ENCODE results near the gene HDAC2.
"Not testable (repeated sequence)": the region's sequence is repeated elsewhere in the genome, so short reads cannot be mapped to it uniquely, and the experiment has no call there.

Gene HDAC2

DNA sequence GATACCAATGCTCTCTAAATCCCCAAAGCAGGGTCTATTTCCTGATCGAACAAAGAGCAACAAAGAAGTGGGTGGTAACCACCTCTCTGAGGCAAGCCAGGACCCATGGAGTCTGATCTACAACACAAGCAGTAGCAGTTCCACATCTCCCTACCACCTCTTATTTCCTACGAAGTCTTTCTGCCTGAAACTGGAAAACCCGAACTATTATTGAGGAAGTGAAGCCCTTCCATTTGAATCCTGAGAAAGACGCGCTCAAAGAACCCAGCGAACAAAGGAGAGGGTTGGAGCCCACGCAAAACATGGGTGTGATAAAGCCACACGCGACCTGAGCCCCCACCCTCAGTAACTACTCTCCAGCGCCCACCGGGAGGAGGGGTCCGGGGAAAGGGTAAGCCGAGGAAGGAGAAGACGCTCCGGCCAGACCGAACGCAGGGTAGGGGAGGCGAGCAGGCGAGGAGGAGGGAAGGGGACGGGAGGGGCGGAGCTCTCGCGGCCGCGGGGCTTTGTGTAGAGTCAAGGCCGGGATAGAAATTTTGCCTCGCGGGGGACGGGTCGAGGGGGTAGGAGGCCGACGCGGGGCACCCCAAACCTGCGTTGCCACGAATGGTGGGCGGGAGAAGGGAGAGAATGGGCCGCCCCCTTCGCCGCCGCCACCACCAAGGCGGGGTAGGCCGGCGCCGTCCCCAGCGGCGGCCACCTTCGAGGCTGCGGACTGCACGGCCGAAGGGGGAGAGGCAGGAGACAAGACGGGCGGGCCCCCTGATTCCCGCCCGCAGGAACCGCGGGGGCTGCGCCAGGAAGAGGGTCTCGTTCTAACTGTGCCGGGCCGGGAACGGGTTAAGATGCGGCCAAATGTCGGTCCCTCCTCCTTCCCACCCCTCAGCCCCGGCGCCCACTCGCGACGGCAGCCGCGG lies 802 bp downstream of the HDAC2 start:
- peak; percentile 54 for DNase-seq

DNA sequence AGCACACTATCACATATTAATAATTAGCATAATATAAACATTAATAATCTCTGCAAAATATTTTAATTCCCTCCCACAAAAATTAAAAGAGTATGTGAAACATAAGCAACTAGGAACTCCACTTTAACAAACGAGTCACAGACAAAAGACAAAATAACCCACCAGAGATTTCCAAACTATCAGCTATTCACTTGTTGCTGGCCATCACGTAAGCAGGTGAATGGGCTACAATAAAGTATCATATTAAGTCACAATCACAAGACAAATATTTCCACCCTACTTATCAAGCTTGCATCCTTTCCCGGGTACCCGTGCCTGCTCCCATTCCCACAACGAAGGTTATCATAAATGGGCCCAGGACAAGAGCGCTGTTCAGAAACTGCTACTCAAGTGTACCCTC lies 2.5 kb downstream of the HDAC2 start:
- DNase-seq, result no peak

DNA sequence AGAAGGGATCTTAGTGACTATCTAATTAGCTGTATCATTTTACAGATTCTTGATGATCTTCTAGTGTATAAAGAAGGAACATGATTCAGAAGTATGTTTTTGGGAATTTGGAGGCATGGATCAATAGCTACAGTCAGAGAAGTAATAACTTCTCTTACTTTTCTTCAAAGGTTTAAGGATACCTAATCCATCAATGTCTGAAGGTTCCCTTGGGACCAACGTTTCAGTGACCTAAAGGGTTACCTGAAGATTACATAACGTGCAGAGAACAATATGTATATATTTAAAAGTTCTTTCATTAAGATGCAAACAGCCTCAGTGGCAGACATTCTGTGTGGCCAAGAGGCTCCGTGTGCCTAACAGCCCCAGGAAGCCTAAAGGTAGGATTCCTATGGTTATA lies 3.2 kb downstream of the HDAC2 start:
- no peak for DNase-seq

DNA sequence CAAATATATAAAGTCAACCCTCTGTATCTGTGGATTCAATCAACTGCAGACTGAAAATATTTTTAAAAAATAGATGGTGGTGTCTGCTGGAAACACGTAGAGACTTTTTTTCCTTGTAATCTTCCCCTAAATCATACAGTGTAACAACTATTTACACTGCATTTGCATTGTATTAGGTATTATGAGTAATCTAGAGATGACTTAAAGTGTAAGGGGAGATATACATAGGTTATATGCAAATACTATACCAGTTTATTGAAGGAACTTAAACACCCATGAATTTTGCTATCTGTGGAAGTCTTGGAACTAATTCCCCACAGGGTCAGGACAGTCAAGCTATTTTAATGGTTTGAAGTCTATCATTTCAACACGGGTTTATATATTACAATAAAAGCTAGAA lies 10.2 kb downstream of the HDAC2 start:
- no peak for DNase-seq

DNA sequence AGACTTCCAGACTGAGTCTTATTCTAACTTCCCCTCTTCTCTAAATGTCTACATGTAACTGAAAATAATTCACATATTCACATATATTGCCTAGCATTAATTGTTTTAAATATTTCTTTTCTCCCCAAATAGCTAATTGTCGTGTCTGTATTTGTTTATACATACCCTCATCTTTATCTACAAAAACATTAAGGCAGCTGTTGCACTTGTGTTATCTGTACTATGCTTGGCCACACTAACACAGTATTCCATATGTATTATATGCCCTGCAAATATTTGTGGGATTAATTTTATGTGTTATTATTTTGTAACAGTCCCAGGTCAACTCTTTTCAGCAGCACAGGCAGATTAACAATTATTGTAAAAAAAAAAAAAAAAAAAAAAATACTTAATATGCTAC lies 11.7 kb downstream of the HDAC2 start:
- DNase-seq, result no peak

DNA sequence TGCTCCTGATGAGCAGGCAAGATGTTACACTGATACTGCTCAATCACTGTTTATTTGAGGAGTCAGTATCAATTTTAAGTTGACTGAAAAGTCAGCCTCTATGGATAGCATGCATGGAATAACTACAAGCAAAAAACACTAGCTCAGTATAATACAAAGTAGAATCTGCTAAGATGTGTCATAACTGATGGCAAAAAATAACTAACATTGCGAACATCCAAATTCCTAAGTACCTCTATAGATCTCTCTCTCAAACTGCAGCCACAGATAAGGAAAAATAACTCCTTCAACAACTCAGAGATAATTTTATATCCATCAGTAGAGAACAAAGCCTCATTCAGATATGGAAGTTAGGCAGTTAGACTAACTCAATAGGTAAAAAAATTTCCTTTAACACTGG lies 16.3 kb downstream of the HDAC2 start:
- no peak for DNase-seq

DNA sequence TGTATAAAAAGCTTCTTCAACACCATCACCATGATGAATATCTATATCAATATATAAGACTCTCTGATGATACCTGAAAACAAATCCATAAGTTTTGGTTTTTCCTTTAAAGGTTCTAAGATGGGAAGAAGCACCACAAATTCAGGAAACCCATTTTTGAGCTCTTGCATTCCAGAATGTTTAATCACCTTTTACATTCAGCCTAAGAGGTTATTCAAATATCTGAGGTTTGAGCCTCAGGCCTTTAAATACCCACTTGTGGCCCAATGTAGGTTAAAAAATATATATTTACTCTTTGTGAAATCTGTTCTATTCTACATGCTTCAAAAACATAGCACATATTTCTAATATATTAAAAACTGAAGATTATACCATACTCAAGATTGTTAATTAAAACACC lies 17.6 kb downstream of the HDAC2 start:
- no peak for DNase-seq

DNA sequence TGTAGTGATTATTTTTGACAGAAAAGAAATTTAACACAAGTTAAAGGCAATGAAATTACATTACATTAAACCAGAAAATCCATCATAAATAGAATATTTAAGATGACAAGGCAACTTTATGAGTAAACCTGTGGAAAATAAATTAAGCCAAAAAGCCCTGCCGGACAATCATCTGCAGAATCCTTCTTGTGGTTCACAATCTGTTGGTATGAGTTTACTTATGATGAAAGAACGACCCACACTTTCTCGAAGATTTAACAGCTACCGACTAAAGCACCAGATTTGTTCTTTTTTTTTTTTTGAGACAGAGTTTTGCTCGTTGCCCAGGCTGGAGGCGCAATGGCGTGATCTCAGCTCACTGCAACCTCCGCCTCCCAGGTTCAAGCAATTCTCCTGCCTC lies 21.4 kb downstream of the HDAC2 start:
- no peak for DNase-seq

DNA sequence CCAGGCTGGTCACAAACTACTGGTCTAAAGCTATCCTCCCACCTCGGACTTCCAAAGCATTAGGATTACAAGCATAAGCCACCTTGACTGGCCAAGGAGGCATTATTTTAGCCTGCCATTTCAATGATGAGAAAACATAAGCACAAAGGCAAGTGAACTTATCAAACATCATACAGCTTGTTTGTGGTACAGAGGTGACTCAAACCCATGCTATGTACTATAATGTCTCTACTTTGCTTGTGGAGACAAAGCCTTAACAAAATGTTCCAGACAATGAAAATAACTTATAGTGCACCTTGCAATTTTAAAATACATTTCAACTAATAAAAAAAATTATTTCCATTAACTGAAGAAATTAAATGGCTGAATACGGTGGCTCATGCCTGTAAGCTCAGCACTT lies 26.2 kb downstream of the HDAC2 start:
- no peak for DNase-seq

DNA sequence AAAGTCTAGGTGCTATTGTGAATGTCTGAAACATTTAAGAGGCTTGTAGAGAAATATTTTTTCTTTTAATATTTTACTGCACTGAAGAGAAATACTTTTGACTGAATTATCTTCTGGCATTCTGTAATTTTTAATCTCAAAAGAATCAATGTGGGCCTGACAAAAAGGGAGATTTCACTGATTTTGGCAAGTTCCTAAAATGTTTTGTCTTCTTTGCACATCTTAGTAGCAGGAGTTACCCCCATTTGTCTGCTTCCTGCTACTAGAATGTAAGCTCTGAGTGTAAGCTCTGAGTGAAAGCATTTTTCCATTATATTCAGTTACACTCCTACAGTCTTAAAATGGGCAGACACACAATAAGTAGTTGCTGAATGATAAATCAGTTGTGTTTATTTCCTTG lies 31.1 kb downstream of the HDAC2 start:
- no peak for DNase-seq

DNA sequence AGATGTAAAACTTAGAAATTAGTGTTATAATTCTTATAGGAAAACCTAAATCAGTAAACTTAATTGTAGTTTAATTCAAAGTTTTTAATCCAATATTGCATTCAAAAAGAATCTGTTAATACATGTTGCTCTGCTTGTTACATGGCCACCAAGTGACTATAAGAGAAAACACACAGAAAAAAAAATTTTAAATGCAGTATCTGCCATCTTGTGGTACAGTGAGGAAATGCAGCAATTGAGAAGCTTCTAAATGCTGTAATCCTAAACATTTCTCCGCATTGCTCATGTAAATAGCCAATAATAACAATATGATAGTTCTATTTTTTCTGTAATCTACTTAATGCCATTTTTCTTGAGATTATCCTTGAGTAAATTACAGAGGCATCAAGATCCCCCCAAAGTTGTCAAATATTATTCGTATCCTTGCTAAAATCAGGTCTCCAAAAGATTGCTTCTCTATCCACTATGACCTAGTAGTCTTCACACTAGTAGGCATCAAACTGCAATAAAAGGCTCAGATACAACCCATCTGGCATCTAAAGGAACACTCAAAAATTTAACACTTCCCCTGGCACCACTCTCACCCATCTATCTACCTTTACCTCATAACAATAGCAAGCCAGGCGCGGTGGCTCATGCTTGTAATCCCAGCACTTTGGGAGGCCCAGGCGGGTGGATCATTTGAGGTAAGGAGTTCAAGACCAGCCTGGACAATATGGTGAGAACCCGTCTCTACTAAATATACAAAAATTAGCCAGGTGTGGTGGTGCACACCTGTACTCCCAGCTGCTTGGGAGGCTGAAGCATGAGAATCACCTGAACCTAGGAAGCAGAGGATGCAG lies 34.6 kb downstream of the HDAC2 start:
- DNase-seq, result peak; percentile 57

DNA sequence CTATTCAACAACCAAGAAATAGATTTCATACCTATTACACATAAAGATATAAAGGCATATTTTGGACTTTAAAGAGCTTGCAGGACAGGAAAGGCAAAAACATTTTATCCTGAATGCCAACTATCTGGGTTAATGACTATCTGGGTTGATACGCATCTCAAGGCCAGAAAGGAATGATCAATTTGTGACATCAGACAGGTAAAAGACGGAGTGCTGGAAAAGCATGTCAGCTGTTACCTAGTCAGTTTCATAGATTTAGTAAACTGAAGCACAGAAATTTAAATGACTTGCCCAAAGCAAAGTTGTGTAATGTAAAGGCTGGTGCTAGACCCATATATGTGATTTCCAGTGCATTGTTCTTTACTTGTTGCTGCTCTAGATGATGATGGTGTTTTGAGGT lies 36.8 kb downstream of the HDAC2 start:
- DNase-seq, result no peak

DNA sequence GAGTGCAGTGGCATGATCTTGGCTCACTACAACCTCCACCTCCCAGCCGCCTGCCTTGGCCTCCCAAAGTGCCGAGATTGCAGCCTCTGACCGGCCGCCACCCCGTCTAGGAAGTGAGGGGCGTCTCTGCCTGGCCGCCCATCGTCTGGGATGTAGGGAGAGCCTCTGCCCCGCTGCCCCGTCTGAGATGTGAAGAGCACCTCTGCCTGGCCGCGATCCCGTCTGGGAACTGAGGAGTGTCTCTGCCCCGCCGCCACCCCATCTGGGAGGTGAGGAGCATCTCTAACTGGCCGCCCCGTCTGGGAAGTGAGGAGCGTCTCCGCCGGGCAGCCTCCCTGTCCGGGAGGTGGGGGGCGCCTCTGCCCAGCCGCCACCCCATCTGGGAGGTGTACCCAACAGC lies 39.0 kb downstream of the HDAC2 start:
- DNase-seq, result not testable (repeated sequence)

DNA sequence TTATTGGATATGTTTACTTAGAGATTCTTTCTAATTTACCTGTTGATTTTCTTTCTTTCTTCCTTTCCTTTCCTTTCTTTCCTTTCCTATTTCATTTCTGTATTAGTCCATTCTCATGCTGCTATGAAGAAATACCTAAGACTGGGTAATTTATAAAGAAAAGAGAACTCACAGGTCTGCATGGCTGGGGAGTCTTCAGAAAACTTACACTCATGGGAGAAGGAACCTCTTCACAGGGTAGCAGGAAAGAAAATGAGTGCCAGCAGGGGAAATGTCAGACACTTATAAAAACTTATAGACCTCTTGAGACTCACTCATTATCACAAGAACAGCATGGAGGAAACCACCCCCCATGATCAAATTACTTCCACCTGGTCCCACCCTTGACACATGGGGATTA lies 40.8 kb downstream of the HDAC2 start:
- DNase-seq, result no peak

DNA sequence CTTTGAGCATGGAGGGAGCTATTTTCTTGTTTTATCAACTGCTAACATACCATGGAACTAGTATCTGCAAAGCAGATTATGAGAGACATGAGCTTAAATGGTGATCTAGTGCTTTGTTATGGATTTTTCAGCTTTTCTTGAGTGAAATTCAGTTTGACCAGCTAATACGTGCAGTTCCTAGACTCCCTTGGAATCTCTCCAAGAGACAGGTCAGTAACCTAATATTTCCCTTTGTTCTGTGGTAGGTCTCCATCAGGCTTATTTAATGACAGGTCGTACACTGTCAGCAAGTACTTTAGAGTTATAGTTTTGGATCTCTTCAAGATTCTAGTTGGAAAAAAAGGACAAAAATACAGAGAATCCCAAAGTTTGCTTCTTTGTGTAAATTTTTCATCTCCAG lies 43.9 kb downstream of the HDAC2 start:
- DNase-seq, result no peak

DNA sequence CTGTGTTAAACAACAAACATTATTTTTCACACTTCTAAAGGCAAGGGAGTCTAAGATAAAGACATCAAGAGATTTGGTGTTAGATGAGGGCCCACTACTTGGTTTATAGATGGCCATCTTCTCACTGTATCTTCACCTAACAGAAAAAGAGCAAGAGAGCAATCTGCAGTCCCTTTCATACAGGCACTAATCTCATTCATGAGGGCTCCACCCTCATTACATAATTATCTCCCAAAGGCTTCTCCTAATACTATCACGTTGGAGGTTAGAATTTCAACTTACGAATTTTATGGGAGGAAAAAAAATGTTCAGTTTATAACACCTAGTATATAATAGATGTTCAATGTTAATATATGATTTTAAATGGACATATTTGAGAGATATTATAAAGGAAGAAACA lies 45.6 kb downstream of the HDAC2 start:
- DNase-seq, result no peak

DNA sequence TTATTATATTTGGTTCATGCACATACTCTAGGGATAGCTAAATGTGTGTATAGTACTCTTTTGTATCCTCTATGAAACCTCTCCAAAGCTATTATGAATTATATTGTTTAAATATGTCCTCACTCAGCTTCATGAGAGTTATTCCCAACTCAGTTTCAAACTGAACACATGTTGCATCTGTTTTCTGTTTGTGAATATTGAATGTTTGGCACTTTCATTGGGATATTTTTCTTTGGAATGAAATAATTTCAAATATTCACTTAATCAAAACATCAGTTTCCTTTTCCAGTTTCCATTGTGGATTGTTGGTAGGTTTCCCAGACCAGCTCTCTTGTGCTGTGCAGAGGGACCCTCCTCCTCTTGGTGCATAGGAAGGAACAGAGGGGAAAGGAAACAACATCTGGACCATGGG lies 46.6 kb downstream of the HDAC2 start:
- no peak for DNase-seq

DNA sequence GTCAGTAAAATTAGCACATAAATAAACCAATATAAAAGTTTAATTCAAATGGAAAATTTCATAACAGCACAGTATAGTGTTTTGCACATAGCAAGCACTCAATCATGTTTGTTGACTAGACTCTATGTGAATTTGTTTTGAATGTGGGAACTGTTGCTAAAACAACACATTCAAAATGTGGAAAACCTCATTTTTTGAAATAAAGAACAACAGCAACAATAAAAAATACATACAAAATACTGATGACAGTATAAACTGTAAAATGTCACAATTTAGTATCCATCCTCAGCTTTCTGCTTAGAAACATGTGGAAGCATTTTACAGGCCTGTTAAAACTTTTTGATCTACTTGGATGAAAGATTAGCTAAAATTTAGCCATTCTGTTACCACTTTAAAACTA lies 47.4 kb downstream of the HDAC2 start:
- no peak for DNase-seq

DNA sequence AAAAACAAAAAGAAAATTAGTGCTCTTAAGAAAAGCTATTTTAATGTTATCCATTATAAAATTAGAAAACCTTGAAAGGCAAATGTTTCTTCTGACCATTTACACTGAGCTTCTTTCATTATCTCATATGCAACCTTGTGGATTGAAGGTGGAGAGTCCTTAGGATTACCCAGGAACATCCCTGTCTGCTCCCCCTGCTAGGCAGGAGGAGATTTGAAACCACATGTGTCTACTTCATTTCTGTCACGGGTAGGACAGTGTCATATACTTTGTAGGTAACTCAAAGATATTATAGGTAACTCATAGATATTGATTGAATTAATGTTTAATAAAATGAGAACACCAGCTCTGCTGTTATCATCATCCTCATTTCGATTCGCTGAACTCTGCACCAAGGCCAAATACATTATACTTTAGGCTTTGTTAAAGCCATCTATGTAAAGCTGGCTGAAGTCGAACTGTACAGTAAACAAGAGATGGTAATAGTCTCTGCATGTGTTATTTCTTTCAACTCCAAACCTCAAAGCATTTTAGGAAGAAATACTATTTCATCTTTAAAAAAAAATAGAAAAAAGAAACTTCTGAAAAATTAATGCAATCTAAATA lies 49.5 kb downstream of the HDAC2 start:
- no peak for DNase-seq

DNA sequence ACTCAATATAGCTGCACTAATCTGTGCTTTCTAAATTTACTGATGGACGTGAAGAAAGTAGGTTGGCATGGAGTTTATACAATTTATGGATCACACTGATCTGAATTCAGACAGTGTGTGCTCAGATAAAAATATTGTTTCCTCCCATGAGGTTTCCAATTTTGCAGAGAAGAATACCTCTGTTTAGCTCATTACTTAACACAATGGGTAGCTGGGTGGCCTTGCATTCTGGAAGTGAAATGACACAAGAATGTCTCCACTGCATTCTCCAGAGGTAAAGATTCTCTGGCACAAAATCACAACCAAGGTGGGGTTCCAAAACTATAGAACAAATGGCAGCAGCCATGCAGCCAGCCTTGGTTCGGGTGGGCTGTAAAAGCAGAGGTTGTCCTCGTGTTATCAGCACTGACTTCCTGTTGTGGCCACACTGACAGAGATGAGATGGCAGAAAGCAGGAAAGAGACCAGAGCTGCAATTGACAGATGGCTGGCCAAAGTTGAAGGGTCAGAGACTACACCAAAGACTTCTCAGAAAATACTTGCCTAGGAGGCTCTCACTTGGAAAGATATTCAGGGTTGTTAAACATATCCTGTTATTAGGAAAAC lies 50.2 kb downstream of the HDAC2 start:
- no peak for DNase-seq

DNA sequence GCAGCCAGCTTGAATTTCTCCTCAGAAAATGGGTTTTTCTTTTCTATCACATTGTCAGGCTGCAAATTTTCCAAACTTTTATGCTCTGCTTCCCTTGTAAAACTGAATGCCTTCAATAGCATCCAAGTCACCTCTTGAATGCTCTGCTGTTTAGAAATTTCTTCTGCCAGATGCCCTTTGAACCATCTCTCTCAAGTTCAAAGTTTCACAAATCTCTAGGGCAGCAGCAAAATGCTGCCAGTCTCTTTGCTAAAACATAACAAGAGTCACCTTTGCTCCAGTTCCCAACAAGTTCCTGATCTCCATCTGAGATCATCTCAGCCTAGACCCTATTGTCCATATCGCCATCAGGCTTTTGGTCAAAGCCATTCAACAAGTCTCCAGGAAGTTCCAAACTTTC lies 60.7 kb downstream of the HDAC2 start:
- DNase-seq, result not testable (repeated sequence)

DNA sequence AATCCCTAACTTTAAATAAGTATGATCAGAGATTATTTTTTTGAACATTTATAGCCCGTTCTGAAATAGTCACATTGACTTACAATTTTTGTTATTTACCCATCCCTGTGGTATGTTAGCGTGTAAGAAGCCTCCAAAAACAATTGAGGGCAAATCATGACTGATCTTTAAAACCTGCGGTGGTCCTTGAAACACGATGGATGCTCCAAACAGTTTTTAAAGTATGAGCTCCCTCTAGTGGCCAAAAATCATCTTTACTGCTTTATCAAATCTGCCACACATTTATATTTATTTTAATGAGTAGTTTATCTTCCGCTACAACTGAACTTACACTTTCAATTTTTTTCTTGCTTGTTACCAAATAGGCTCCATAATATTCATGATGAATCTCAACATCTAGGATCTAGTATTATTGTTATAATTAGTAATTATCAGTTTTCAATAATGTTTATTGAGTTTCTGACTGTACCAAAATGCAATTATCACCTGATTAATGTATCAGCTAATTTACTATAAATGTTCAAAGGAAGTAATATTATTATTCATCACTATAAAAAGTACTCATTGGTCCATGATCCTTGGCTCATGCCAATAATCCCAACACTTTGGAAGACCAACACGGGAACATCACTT lies 61.6 kb downstream of the HDAC2 start:
- DNase-seq, result peak; percentile 56

DNA sequence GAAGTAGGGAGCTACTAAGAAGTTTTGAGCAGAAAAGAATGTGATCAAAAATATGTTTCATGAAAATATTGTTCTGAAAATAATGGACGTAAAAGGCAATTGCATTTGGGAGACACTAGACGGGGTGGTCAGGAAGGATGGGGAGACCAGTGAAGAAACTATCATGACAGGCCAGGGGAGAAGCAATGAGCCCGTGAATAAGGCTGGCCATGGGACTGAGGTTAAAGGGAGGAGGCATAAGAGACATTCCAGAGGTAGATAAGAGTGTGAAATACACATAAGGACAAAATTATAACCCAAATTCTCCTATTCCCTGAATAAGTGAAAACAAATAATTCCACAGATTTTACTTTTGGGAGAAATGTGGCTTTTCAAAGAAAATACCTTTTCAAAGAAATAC lies 62.1 kb downstream of the HDAC2 start:
- DNase-seq, result no peak

Data from CD4-positive, alpha-beta T cell treated with Interleukin-10 for 1 hour (primary cell).